IPS-18a (cell line): Measurements from ENCODE around the gene HMGCL.
"Not testable (repeated sequence)": the region's sequence is repeated elsewhere in the genome, so short reads cannot be mapped to it uniquely, and the experiment has no call there.

Source experiments
- H3K27ac ChIP-seq: one replicate; pipeline ENCODE4 v1.5.1; 2013; ENCODE audit warnings: low read length
- H3K27me3 ChIP-seq: one replicate; pipeline ENCODE4 v1.6.1; 2013; ENCODE audit warnings: mild to moderate bottlenecking, low read length; ENCODE audit not compliant: control insufficient read depth, insufficient read depth
- H3K36me3 ChIP-seq: one replicate; pipeline ENCODE4 v1.6.1; 2013; ENCODE audit warnings: low read depth, low read length; ENCODE audit not compliant: control insufficient read depth
- H3K4me1 ChIP-seq: one replicate; pipeline ENCODE4 v1.6.1; 2013; ENCODE audit warnings: low read depth, low read length; ENCODE audit not compliant: control insufficient read depth
- H3K4me3 ChIP-seq: one replicate; pipeline ENCODE4 v1.5.1; 2013; ENCODE audit warnings: low read length
- H3K9ac ChIP-seq: one replicate; pipeline ENCODE4 v1.6.1; 2013; ENCODE audit warnings: mild to moderate bottlenecking, low read length, moderate library complexity
- H3K9me3 ChIP-seq: one replicate; pipeline ENCODE4 v1.6.1; 2013; ENCODE audit warnings: low read depth, low read length; ENCODE audit not compliant: control insufficient read depth

Gene HMGCL

GRCh38 chr1:23787701-23788100 is 37.5 kb downstream of the HMGCL start:
- peaks cover 39% of the 10 kb centered on the region for H3K36me3 ChIP-seq
- H3K4me1 ChIP-seq = peaks cover 3% of the 10 kb centered on the region
- H3K27me3 ChIP-seq = no peaks in the 10 kb centered on the region
- no peak overlapping the region for H3K9ac ChIP-seq
- H3K9me3 ChIP-seq = no peaks in the 10 kb centered on the region
- H3K4me3 ChIP-seq = no peak overlapping the region
- no peak overlapping the region for H3K27ac ChIP-seq

- H3K9me3 ChIP-seq = no peaks in the 10 kb centered on the region
- no peaks in the 10 kb centered on the region for H3K27me3 ChIP-seq
- no peaks in the 10 kb centered on the region for H3K4me1 ChIP-seq
- H3K27ac ChIP-seq = no peak overlapping the region
- H3K9ac ChIP-seq = no peak overlapping the region
- no peak overlapping the region for H3K4me3 ChIP-seq
- peaks cover 50% of the 10 kb centered on the region for H3K36me3 ChIP-seq
These were observed 40.4 kb downstream of the HMGCL start for GRCh38 chr1:23784846-23785245.

- not testable (repeated sequence) for H3K27me3 ChIP-seq, H3K4me1 ChIP-seq, H3K27ac ChIP-seq, H3K9me3 ChIP-seq, H3K4me3 ChIP-seq, H3K9ac ChIP-seq
- H3K36me3 ChIP-seq = peaks cover 53% of the 10 kb centered on the region
These were observed 42.1 kb downstream of the HMGCL start for GRCh38 chr1:23783141-23783540.

GRCh38 chr1:23779826-23780371 is 45.3 kb downstream of the HMGCL start:
- no peak overlapping the region for H3K27ac ChIP-seq
- H3K9ac ChIP-seq = no peak overlapping the region

GRCh38 chr1:23777979-23778814 is 47.0 kb downstream of the HMGCL start, which contains the start of gene PITHD1:
Gene PITHD1 (plus strand): TSS chr1:23778418. CDS start chr1:23778516, 98 bp downstream.
- peak within 1 kb of the TSS; percentile 78 for H3K4me3 ChIP-seq
- peak within 1 kb of the TSS; percentile 28 for H3K27ac ChIP-seq
- H3K4me1 ChIP-seq = peaks cover 4% of the 10 kb centered on the region
- H3K9ac ChIP-seq = peak within 1 kb of the TSS; percentile 68
- H3K36me3 ChIP-seq = peaks cover 14% of the 10 kb centered on the region
- H3K27me3 ChIP-seq = no peaks in the 10 kb centered on the region
- H3K9me3 ChIP-seq = no peaks in the 10 kb centered on the region

More at GRCh38 chr1:23779826-23780371, 45.3 kb downstream of the HMGCL start:
- no peaks in the 10 kb centered on the region for H3K9me3 ChIP-seq
- peaks cover 26% of the 10 kb centered on the region for H3K36me3 ChIP-seq
- H3K4me3 ChIP-seq = peak overlapping the region; percentile 78
- no peaks in the 10 kb centered on the region for H3K27me3 ChIP-seq
- H3K4me1 ChIP-seq = peaks cover 4% of the 10 kb centered on the region

- Histone ChIP-seq H3K27me3 (no peaks in the 10 kb centered on the region), H3K9me3 (no peaks in the 10 kb centered on the region), H3K4me3 (no peak overlapping the region), H3K27ac (no peak overlapping the region), H3K9ac (no peak overlapping the region), H3K4me1 (peaks cover 4% of the 10 kb centered on the region), H3K36me3 (peaks cover 8% of the 10 kb centered on the region)
These were observed 49.0 kb downstream of the HMGCL start for GRCh38 chr1:23776217-23776616.

GRCh38 chr1:23774174-23774880 is 50.9 kb downstream of the HMGCL start:
- no peaks in the 10 kb centered on the region for H3K36me3 ChIP-seq
- H3K4me1 ChIP-seq = peaks cover 3% of the 10 kb centered on the region
- no peak overlapping the region for H3K27ac ChIP-seq
- no peaks in the 10 kb centered on the region for H3K9me3 ChIP-seq
- no peak overlapping the region for H3K9ac ChIP-seq
- no peak overlapping the region for H3K4me3 ChIP-seq
- no peaks in the 10 kb centered on the region for H3K27me3 ChIP-seq

- no peak overlapping the region for H3K27ac ChIP-seq
- H3K4me1 ChIP-seq = no peaks in the 10 kb centered on the region
- H3K9ac ChIP-seq = no peak overlapping the region
- no peak overlapping the region for H3K4me3 ChIP-seq
- no peaks in the 10 kb centered on the region for H3K36me3 ChIP-seq
- H3K27me3 ChIP-seq = no peaks in the 10 kb centered on the region
- no peaks in the 10 kb centered on the region for H3K9me3 ChIP-seq
These were observed 52.4 kb downstream of the HMGCL start for GRCh38 chr1:23772854-23773242.

- H3K4me1 ChIP-seq = no peaks in the 10 kb centered on the region
- no peak overlapping the region for H3K4me3 ChIP-seq
- H3K27me3 ChIP-seq = no peaks in the 10 kb centered on the region
- H3K9ac ChIP-seq = no peak overlapping the region
- no peak overlapping the region for H3K27ac ChIP-seq
- H3K36me3 ChIP-seq = no peaks in the 10 kb centered on the region
- H3K9me3 ChIP-seq = no peaks in the 10 kb centered on the region
These were observed 53.0 kb downstream of the HMGCL start for GRCh38 chr1:23772049-23772853.

GRCh38 chr1:23768733-23769132 is 56.5 kb downstream of the HMGCL start:
- no peak overlapping the region for H3K9ac ChIP-seq
- H3K9me3 ChIP-seq = no peaks in the 10 kb centered on the region
- H3K36me3 ChIP-seq = no peaks in the 10 kb centered on the region
- no peaks in the 10 kb centered on the region for H3K27me3 ChIP-seq
- no peaks in the 10 kb centered on the region for H3K4me1 ChIP-seq
- no peak overlapping the region for H3K4me3 ChIP-seq
- no peak overlapping the region for H3K27ac ChIP-seq

GRCh38 chr1:23763041-23763577 is 62.1 kb downstream of the HMGCL start:
- no peaks in the 10 kb centered on the region for H3K27me3 ChIP-seq
- no peaks in the 10 kb centered on the region for H3K9me3 ChIP-seq
- no peaks in the 10 kb centered on the region for H3K4me1 ChIP-seq
- no peak overlapping the region for H3K4me3 ChIP-seq
- H3K9ac ChIP-seq = no peak overlapping the region
- peaks cover 41% of the 10 kb centered on the region for H3K36me3 ChIP-seq
- no peak overlapping the region for H3K27ac ChIP-seq
